Glutamatergic neuron (in vitro differentiated cells): Measurements from ENCODE around the gene QRFP. TPM values are rescaled to one million over a fixed set of nuclear protein-coding genes. Genes with fewer than 3 reads are reported as not detected.
"Not testable (repeated sequence)": the region's sequence is repeated elsewhere in the genome, so short reads cannot be mapped to it uniquely, and the experiment has no call there.

Source experiments
- DNase-seq: peaks from one replicate; pipeline ENCODE4 v3.0.0; 2022
- H3K27ac Mint-ChIP-seq: one replicate; pipeline ENCODE4 v1.8.0; 2020; ENCODE audit warnings: mild to moderate bottlenecking, mixed read lengths, inconsistent platforms; ENCODE audit not compliant: unreplicated experiment
- H3K27me3 Mint-ChIP-seq: one replicate; pipeline ENCODE4 v1.8.0; 2020; ENCODE audit warnings: mild to moderate bottlenecking, moderate library complexity, mixed read lengths, inconsistent platforms; ENCODE audit not compliant: unreplicated experiment
- H3K36me3 Mint-ChIP-seq: one replicate; pipeline ENCODE4 v1.8.0; 2020; ENCODE audit warnings: mild to moderate bottlenecking, mixed read lengths, inconsistent platforms; ENCODE audit not compliant: unreplicated experiment
- H3K4me1 Mint-ChIP-seq: one replicate; pipeline ENCODE4 v1.8.0; 2020; ENCODE audit warnings: mild to moderate bottlenecking, low read depth, mixed read lengths, inconsistent platforms; ENCODE audit not compliant: unreplicated experiment
- H3K4me3 Mint-ChIP-seq: one replicate; pipeline ENCODE4 v1.8.0; 2020; ENCODE audit warnings: mild to moderate bottlenecking, mixed read lengths, inconsistent platforms; ENCODE audit not compliant: unreplicated experiment
- H3K9me3 Mint-ChIP-seq: one replicate; pipeline ENCODE4 v1.8.0; 2020; ENCODE audit warnings: mild to moderate bottlenecking, moderate library complexity, mixed read lengths, inconsistent platforms; ENCODE audit not compliant: unreplicated experiment
- CTCF ChIP-seq: fragments of 200-600 bp; sonication (generic); IDR thresholded peaks from one replicate; pipeline ENCODE4 v1.5.0; 2021; ENCODE audit not compliant: partially characterized antibody, unreplicated experiment
- total RNA-seq: library from RNA; stranded (reverse); fragmentation: NEBNext Ultra II Directional; extraction: Animal tissue kit (Norgen Biotek cat#: 25700); gene quantifications from one replicate; pipeline ENCODE4 v1.2.1, GENCODE V29; 2021; ENCODE audit not compliant: unreplicated experiment

Gene QRFP
- total RNA-seq, 1 donor from 2014 or later, result not detected

GRCh38 chr9:130912932-130913598 lies 16.5 kb upstream of the QRFP start:
- TF ChIP-seq CTCF, result no peak
- no peak overlapping the region for H3K4me3 Mint-ChIP-seq
- no peak for DNase-seq
- no peaks in the 10 kb centered on the region for H3K36me3 Mint-ChIP-seq
- no peaks in the 10 kb centered on the region for H3K9me3 Mint-ChIP-seq
- H3K27me3 Mint-ChIP-seq, result peaks cover 3% of the 10 kb centered on the region
- H3K27ac Mint-ChIP-seq, result no peak overlapping the region
- H3K4me1 Mint-ChIP-seq, result peaks cover 6% of the 10 kb centered on the region

GRCh38 chr9:130911254-130912049 lies 14.8 kb upstream of the QRFP start:
- H3K4me1 Mint-ChIP-seq, result peaks cover 4% of the 10 kb centered on the region
- no peak overlapping the region for H3K27ac Mint-ChIP-seq
- no peak for TF ChIP-seq CTCF
- no peak overlapping the region for H3K4me3 Mint-ChIP-seq
- H3K36me3 Mint-ChIP-seq, result no peaks in the 10 kb centered on the region
- peaks cover 4% of the 10 kb centered on the region for H3K27me3 Mint-ChIP-seq
- peaks cover 2% of the 10 kb centered on the region for H3K9me3 Mint-ChIP-seq
- no peak for DNase-seq

GRCh38 chr9:130910670-130911069 lies 14.1 kb upstream of the QRFP start:
- not testable (repeated sequence) for H3K9me3 Mint-ChIP-seq, H3K4me1 Mint-ChIP-seq, H3K27me3 Mint-ChIP-seq, H3K36me3 Mint-ChIP-seq, DNase-seq, H3K4me3 Mint-ChIP-seq, H3K27ac Mint-ChIP-seq

- DNase-seq, H3K4me3 Mint-ChIP-seq, H3K27me3 Mint-ChIP-seq, H3K27ac Mint-ChIP-seq, H3K36me3 Mint-ChIP-seq, H3K4me1 Mint-ChIP-seq, H3K9me3 Mint-ChIP-seq: not testable (repeated sequence)
Observed at GRCh38 chr9:130910041-130910440, 13.4 kb upstream of the QRFP start.

- Mint-ChIP-seq H3K9me3 (peaks cover 4% of the 10 kb centered on the region), H3K4me1 (peaks cover 4% of the 10 kb centered on the region), H3K36me3 (no peaks in the 10 kb centered on the region), H3K4me3 (no peak overlapping the region), H3K27me3 (peaks cover 2% of the 10 kb centered on the region), H3K27ac (no peak overlapping the region)
- no peak for DNase-seq
- no peak for TF ChIP-seq CTCF
Observed at GRCh38 chr9:130908878-130909355, 12.3 kb upstream of the QRFP start.
